HEK293 (cell line): ENCODE data around the gene MARCHF3.

ENCODE experiments used
- CTCF ChIA-PET: fragments of 350-600 bp; formaldehyde crosslinking; extraction: SDS; loops from one replicate; lab custom pipeline; 2021; ENCODE audit warnings: antibody characterized with exemption; lab: Yijun Ruan, JAX
- POLR2A ChIA-PET: fragments of 300-600 bp; formaldehyde crosslinking; extraction: SDS; loops from one replicate; lab custom pipeline; 2020; ENCODE audit warnings: antibody characterized with exemption, inconsistent platforms; lab: Yijun Ruan, JAX
- H3K27ac ChIP-seq: fragments of 200-500 bp; sonication (Bioruptor generic); 2 replicates; pipeline ENCODE4 v1.5.1; 2014; ENCODE audit warnings: low read depth, low read length, control low read depth, inconsistent platforms; ENCODE audit errors: extremely low read depth
- H3K36me3 ChIP-seq, 2 experiments: fragments of 200-500 bp in 1 of 2; sonication (Bioruptor generic) in 1 of 2; 1 replicate in 1 of 2; 2 replicates in 1 of 2; pipeline ENCODE4 v1.5.1; 2014 to 2017; ENCODE audit warnings: inconsistent platforms in 2 of 2, low read length in 2 of 2; ENCODE audit not compliant: control insufficient read depth in 2 of 2, insufficient read depth in 1 of 2
- H3K4me1 ChIP-seq: fragments of 200-500 bp; sonication (Bioruptor generic); 2 replicates; pipeline ENCODE4 v1.5.1; 2014; ENCODE audit warnings: mild to moderate bottlenecking, low read length, inconsistent platforms; ENCODE audit not compliant: control insufficient read depth, insufficient read depth
- H3K4me3 ChIP-seq: 2 replicates; pipeline ENCODE4 v1.5.1; 2011; ENCODE audit warnings: low read depth, mild to moderate bottlenecking, control low read depth, low read length, moderate library complexity
- H3K9me3 ChIP-seq: fragments of 200-500 bp; sonication (Bioruptor generic); 2 replicates; pipeline ENCODE4 v1.5.1; 2014; ENCODE audit warnings: low read depth, low read length, inconsistent platforms; ENCODE audit not compliant: control insufficient read depth, insufficient read depth
- FEZF1 ChIP-seq: fragments of 450-650 bp; formaldehyde crosslinking; IDR thresholded peaks from 2 replicates; pipeline ENCODE4 v1.5.1; 2016; ENCODE audit warnings: missing biosample characterization, missing genetic modification characterization
- IKZF3 ChIP-seq: fragments of 450-650 bp; IDR thresholded peaks from 2 replicates; pipeline ENCODE4 v1.5.0; 2018; ENCODE audit warnings: missing biosample characterization, mild to moderate bottlenecking, missing genetic modification characterization, moderate library complexity
- KLF16 ChIP-seq: fragments of 450-650 bp; formaldehyde crosslinking; IDR thresholded peaks from 2 replicates; pipeline ENCODE4 v1.5.1; 2017; ENCODE audit warnings: missing biosample characterization, missing genetic modification characterization
- SALL2 ChIP-seq: fragments of 450-650 bp; formaldehyde crosslinking; IDR thresholded peaks from 2 replicates; pipeline ENCODE4 v1.5.0; 2017; ENCODE audit warnings: missing biosample characterization, mild to moderate bottlenecking, missing genetic modification characterization, borderline replicate concordance
- SCRT2 ChIP-seq: fragments of 450-650 bp; formaldehyde crosslinking; IDR thresholded peaks from 2 replicates; pipeline ENCODE4 v1.5.1; 2016; ENCODE audit warnings: missing biosample characterization, missing genetic modification characterization
- SP2 ChIP-seq: fragments of 450-650 bp; formaldehyde crosslinking; IDR thresholded peaks from 2 replicates; pipeline ENCODE4 v1.5.1; 2016; ENCODE audit warnings: missing biosample characterization, missing genetic modification characterization
- ZIC2 ChIP-seq: fragments of 450-650 bp; formaldehyde crosslinking; IDR thresholded peaks from 2 replicates; pipeline ENCODE4 v1.5.1; 2016; ENCODE audit warnings: missing biosample characterization, missing genetic modification characterization
- ZNF10 ChIP-seq: fragments of 450-650 bp; formaldehyde crosslinking; IDR thresholded peaks from 2 replicates; pipeline ENCODE4 v1.5.1; 2017; ENCODE audit warnings: missing biosample characterization, missing genetic modification characterization
- ZNF146 ChIP-seq: fragments of 450-650 bp; formaldehyde crosslinking; IDR thresholded peaks from 2 replicates; pipeline ENCODE4 v1.5.1; 2016; ENCODE audit warnings: missing biosample characterization, missing genetic modification characterization
- ZNF175 ChIP-seq: fragments of 450-650 bp; formaldehyde crosslinking; IDR thresholded peaks from 2 replicates; pipeline ENCODE4 v1.5.1; 2016; ENCODE audit warnings: missing biosample characterization, missing genetic modification characterization
- ZNF221 ChIP-seq: fragments of 450-650 bp; formaldehyde crosslinking; IDR thresholded peaks from 2 replicates; pipeline ENCODE4 v1.5.1; 2017; ENCODE audit warnings: missing biosample characterization, missing genetic modification characterization, borderline replicate concordance
- ZNF239 ChIP-seq: fragments of 450-650 bp; formaldehyde crosslinking; IDR thresholded peaks from 2 replicates; pipeline ENCODE4 v1.5.1; 2016; ENCODE audit warnings: missing biosample characterization, missing genetic modification characterization
- ZNF292 ChIP-seq: fragments of 450-650 bp; formaldehyde crosslinking; IDR thresholded peaks from 2 replicates; pipeline ENCODE4 v1.5.1; 2016; ENCODE audit warnings: low read depth, missing biosample characterization, missing genetic modification characterization, borderline replicate concordance
- ZNF558 ChIP-seq: fragments of 450-650 bp; formaldehyde crosslinking; IDR thresholded peaks from 2 replicates; pipeline ENCODE4 v1.5.1; 2016; ENCODE audit warnings: missing biosample characterization, missing genetic modification characterization
- ZNF561 ChIP-seq: fragments of 450-650 bp; IDR thresholded peaks from 2 replicates; pipeline ENCODE4 v1.5.1; 2018; ENCODE audit warnings: missing biosample characterization, missing genetic modification characterization, borderline replicate concordance
- ZNF571 ChIP-seq: fragments of 450-650 bp; formaldehyde crosslinking; IDR thresholded peaks from 2 replicates; pipeline ENCODE4 v1.5.0; 2017; ENCODE audit warnings: missing biosample characterization, missing genetic modification characterization
- ZNF660 ChIP-seq: fragments of 450-650 bp; IDR thresholded peaks from 2 replicates; pipeline ENCODE4 v1.5.1; 2018; ENCODE audit warnings: missing biosample characterization, mild to moderate bottlenecking, missing genetic modification characterization
- ZNF747 ChIP-seq: fragments of 450-650 bp; formaldehyde crosslinking; IDR thresholded peaks from 2 replicates; pipeline ENCODE4 v1.5.1; 2016; ENCODE audit warnings: missing biosample characterization, missing genetic modification characterization
- ZNF830 ChIP-seq: fragments of 450-650 bp; IDR thresholded peaks from 2 replicates; pipeline ENCODE4 v1.5.0; 2018; ENCODE audit warnings: missing biosample characterization, missing genetic modification characterization, low read depth, mild to moderate bottlenecking, moderate library complexity
- ZSCAN30 ChIP-seq: fragments of 450-650 bp; IDR thresholded peaks from 2 replicates; pipeline ENCODE4 v1.5.1; 2018; ENCODE audit warnings: missing biosample characterization, mild to moderate bottlenecking, missing genetic modification characterization, moderate library complexity
- TF ChIP-seq, protein P1 (sequence below): fragments of 450-650 bp; IDR thresholded peaks from 2 replicates; pipeline ENCODE4 v1.5.1; 2018; ENCODE audit warnings: missing biosample characterization, mild to moderate bottlenecking, missing genetic modification characterization
- TF ChIP-seq, protein P2 (sequence below): fragments of 450-650 bp; formaldehyde crosslinking; IDR thresholded peaks from 2 replicates; pipeline ENCODE4 v1.5.1; 2016; ENCODE audit warnings: missing biosample characterization, missing genetic modification characterization
- TF ChIP-seq, protein P3 (sequence below): fragments of 450-650 bp; formaldehyde crosslinking; IDR thresholded peaks from 2 replicates; pipeline ENCODE4 v1.5.1; 2016; ENCODE audit warnings: missing biosample characterization, missing genetic modification characterization, borderline replicate concordance
- TF ChIP-seq, protein P4 (sequence below): fragments of 450-650 bp; formaldehyde crosslinking; IDR thresholded peaks from 2 replicates; pipeline ENCODE4 v1.5.1; 2016; ENCODE audit warnings: missing biosample characterization, missing genetic modification characterization
- TF ChIP-seq, protein P5 (sequence below): fragments of 450-650 bp; formaldehyde crosslinking; IDR thresholded peaks from 2 replicates; pipeline ENCODE4 v1.5.1; 2016; ENCODE audit warnings: missing biosample characterization, missing genetic modification characterization

Gene MARCHF3

DNA sequence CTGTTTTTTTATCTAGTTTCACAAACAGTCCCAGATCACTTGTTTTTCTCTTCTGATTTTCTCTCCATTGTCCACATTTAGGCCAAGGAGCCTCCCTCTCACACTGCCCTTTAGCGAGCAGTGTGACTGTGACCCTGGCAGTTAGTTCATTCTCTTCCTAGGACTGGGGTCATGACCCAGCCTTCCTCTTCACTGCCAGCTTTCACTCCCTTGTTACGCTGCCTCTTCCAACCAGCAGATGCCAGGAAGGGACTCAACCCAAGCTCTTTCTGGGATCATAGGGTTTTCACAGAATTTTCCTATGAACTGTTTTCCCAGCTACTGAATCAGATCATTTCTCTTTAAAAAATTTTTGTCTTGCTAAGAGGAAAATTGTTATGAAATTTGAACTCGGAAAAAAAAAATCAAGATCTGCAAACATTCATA is 182.5 kb downstream of the MARCHF3 start:
- TF ChIP-seq ZNF561 (tag by site-specific recombination) (no peak), ZSCAN30 (tag by site-specific recombination) (no peak), ZNF146 (tag by site-specific recombination) (no peak), SALL2 (no peak), FEZF1 (tag by site-specific recombination) (no peak), SCRT2 (no peak), ZNF221 (no peak), ZNF571 (tag by site-specific recombination) (no peak), KLF16 (tag by site-specific recombination) (no peak)
- TF ChIP-seq, protein P1, sequence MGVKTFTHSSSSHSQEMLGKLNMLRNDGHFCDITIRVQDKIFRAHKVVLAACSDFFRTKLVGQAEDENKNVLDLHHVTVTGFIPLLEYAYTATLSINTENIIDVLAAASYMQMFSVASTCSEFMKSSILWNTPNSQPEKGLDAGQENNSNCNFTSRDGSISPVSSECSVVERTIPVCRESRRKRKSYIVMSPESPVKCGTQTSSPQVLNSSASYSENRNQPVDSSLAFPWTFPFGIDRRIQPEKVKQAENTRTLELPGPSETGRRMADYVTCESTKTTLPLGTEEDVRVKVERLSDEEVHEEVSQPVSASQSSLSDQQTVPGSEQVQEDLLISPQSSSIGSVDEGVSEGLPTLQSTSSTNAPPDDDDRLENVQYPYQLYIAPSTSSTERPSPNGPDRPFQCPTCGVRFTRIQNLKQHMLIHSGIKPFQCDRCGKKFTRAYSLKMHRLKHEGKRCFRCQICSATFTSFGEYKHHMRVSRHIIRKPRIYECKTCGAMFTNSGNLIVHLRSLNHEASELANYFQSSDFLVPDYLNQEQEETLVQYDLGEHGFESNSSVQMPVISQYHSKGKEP (tag by site-specific recombination): no peak
- TF ChIP-seq, protein P2, sequence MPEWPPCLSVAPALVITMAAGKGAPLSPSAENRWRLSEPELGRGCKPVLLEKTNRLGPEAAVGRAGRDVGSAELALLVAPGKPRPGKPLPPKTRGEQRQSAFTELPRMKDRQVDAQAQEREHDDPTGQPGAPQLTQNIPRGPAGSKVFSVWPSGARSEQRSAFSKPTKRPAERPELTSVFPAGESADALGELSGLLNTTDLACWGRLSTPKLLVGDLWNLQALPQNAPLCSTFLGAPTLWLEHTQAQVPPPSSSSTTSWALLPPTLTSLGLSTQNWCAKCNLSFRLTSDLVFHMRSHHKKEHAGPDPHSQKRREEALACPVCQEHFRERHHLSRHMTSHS (tag by site-specific recombination): no peak
- Histone ChIP-seq H3K4me3 (no peak overlapping the region), H3K36me3 (no peaks in the 10 kb centered on the region), H3K4me1 (peaks cover 9% of the 10 kb centered on the region; the same call in 1 of the 2 replicates), H3K27ac (no peak overlapping the region), H3K9me3 (no peaks in the 10 kb centered on the region)
- ChIA-PET POLR2A (no interaction called here), CTCF (interaction anchor here (1.0 kb wide), 1 partner anchor 645 kb away, joined by 3 read pairs; no protein-coding TSS in a partner anchor)

DNA sequence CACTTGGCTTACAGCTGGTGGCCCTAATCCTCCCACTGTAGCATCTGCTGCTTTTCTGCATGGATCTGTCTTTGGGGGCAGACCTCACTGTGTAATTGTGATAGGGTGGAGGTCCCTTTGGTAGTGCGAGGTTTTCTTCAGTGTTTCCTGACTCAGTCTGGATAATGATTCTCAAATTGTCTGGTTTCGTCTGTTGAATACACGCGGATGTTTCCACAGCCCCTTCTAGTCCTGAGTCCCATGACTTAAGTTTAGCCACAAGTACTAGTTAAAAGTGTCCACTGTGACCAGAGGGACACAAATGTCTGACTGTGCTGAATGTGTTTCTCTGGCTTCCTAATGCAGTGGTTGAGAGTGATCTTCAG is 182.9 kb downstream of the MARCHF3 start:
- Histone ChIP-seq H3K4me1 (peaks cover 9% of the 10 kb centered on the region; the same call in 1 of the 2 replicates), H3K36me3 (no peaks in the 10 kb centered on the region), H3K27ac (no peak overlapping the region), H3K4me3 (no peak overlapping the region), H3K9me3 (no peaks in the 10 kb centered on the region)
- TF ChIP-seq ZNF146 (tag by site-specific recombination) (no peak), SP2 (no peak), ZNF558 (tag by site-specific recombination) (no peak), ZNF10 (no peak), ZIC2 (tag by site-specific recombination) (no peak), IKZF3 (tag by site-specific recombination) (no peak), ZNF830 (tag by site-specific recombination) (no peak), ZNF747 (no peak), ZNF292 (no peak), ZNF175 (tag by site-specific recombination) (no peak), ZNF660 (tag by site-specific recombination) (no peak), ZNF239 (no peak)
- TF ChIP-seq, protein P3, sequence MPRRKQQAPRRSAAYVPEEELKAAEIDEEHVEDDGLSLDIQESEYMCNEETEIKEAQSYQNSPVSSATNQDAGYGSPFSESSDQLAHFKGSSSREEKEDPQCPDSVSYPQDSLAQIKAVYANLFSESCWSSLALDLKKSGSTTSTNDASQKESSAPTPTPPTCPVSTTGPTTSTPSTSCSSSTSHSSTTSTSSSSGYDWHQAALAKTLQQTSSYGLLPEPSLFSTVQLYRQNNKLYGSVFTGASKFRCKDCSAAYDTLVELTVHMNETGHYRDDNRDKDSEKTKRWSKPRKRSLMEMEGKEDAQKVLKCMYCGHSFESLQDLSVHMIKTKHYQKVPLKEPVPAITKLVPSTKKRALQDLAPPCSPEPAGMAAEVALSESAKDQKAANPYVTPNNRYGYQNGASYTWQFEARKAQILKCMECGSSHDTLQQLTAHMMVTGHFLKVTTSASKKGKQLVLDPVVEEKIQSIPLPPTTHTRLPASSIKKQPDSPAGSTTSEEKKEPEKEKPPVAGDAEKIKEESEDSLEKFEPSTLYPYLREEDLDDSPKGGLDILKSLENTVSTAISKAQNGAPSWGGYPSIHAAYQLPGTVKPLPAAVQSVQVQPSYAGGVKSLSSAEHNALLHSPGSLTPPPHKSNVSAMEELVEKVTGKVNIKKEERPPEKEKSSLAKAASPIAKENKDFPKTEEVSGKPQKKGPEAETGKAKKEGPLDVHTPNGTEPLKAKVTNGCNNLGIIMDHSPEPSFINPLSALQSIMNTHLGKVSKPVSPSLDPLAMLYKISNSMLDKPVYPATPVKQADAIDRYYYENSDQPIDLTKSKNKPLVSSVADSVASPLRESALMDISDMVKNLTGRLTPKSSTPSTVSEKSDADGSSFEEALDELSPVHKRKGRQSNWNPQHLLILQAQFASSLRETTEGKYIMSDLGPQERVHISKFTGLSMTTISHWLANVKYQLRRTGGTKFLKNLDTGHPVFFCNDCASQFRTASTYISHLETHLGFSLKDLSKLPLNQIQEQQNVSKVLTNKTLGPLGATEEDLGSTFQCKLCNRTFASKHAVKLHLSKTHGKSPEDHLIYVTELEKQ: no peak
- TF ChIP-seq, protein P4, sequence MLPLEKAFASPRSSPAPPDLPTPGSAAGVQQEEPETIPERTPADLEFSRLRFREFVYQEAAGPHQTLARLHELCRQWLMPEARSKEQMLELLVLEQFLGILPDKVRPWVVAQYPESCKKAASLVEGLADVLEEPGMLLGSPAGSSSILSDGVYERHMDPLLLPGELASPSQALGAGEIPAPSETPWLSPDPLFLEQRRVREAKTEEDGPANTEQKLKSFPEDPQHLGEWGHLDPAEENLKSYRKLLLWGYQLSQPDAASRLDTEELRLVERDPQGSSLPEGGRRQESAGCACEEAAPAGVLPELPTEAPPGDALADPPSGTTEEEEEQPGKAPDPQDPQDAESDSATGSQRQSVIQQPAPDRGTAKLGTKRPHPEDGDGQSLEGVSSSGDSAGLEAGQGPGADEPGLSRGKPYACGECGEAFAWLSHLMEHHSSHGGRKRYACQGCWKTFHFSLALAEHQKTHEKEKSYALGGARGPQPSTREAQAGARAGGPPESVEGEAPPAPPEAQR (tag by site-specific recombination): no peak
- TF ChIP-seq, protein P5, sequence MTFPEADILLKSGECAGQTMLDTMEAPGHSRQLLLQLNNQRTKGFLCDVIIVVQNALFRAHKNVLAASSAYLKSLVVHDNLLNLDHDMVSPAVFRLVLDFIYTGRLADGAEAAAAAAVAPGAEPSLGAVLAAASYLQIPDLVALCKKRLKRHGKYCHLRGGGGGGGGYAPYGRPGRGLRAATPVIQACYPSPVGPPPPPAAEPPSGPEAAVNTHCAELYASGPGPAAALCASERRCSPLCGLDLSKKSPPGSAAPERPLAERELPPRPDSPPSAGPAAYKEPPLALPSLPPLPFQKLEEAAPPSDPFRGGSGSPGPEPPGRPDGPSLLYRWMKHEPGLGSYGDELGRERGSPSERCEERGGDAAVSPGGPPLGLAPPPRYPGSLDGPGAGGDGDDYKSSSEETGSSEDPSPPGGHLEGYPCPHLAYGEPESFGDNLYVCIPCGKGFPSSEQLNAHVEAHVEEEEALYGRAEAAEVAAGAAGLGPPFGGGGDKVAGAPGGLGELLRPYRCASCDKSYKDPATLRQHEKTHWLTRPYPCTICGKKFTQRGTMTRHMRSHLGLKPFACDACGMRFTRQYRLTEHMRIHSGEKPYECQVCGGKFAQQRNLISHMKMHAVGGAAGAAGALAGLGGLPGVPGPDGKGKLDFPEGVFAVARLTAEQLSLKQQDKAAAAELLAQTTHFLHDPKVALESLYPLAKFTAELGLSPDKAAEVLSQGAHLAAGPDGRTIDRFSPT (tag by site-specific recombination): no peak
- ChIA-PET CTCF (no interaction called here), POLR2A (no interaction called here)
